Prostate gland (tissue), 2 donors: ENCODE measurements around the gene GULP1. TPM values are rescaled to one million over a fixed set of nuclear protein-coding genes. Genes with fewer than 3 reads are reported as not detected.

Experiments
- DNase-seq: peaks from one replicate; pipeline ENCODE4 v3.0.0-alpha.2; 2019; ENCODE audit warnings: low spot score
- H3K27ac ChIP-seq, 2 donors: fragments of 200-600 bp; sonication (generic); 2 replicates each; pipeline ENCODE4 v1.5.1; 2017 to 2019
- H3K27me3 ChIP-seq: fragments of 200-600 bp; sonication (generic); replicated peaks from 2 replicates; pipeline ENCODE4 v1.5.1; 2019; ENCODE audit not compliant: insufficient read depth
- H3K36me3 ChIP-seq, 2 donors: fragments of 200-600 bp; sonication (generic); 1 replicate in 1 of 2; 2 replicates in 1 of 2; pipeline versions ENCODE4 v1.5.1 to v1.8.1; 2017 to 2019
- H3K4me1 ChIP-seq: fragments of 200-600 bp; sonication (generic); replicated peaks from 2 replicates; pipeline ENCODE4 v1.5.1; 2019
- H3K4me3 ChIP-seq, 2 donors: fragments of 200-600 bp; sonication (generic); 2 replicates each; pipeline ENCODE4 v1.5.1; 2017 to 2019
- H3K9me3 ChIP-seq: fragments of 200-600 bp; sonication (generic); 2 replicates; pipeline ENCODE4 v1.5.1; 2017
- CTCF ChIP-seq, 4 experiments: fragments of 200-600 bp in 2 of 4; fragments of 450-650 bp in 2 of 4; sonication (generic) in 2 of 4; IDR thresholded peaks; 1 replicate in 3 of 4; 2 replicates in 1 of 4; pipeline ENCODE4 v1.5.1; 2016 to 2019; ENCODE audit warnings: antibody characterized with exemption in 4 of 4, mild to moderate bottlenecking in 2 of 4, moderate library complexity in 2 of 4
- POLR2A ChIP-seq: fragments of 450-650 bp; IDR thresholded peaks from one replicate; pipeline ENCODE4 v1.6.1; 2016; ENCODE audit warnings: antibody characterized with exemption, mild to moderate bottlenecking
- POLR2AphosphoS5 ChIP-seq: sonication (generic); formaldehyde crosslinking; IDR thresholded peaks from one replicate; pipeline ENCODE4 v1.6.1; 2017; ENCODE audit warnings: antibody characterized with exemption
- WGBS: methylation state at CpG from one replicate; pipeline ENCODE4 v1.1.5; 2018; 5-methylcytosine and 5-hydroxymethylcytosine counted together
- intact Hi-C: fragments of 100-400 bp; cut with DNase I; formaldehyde crosslinking; loops from one replicate; pipeline ENCODE4 v1.14.2; 2022
- total RNA-seq, 2 donors: library from RNA; depleted of rRNA; stranded (reverse); fragments of >200 nt; gene quantifications; one replicate each; pipeline ENCODE4 v1.1.0, GENCODE V29; 2016

Gene GULP1
- 10 to 100 TPM; 29.3 to 45.4 TPM for total RNA-seq

- intact Hi-C loops = loop anchor here (5.0 to 10.0 kb wide), 3 partner anchors 76 to 686 kb away; no protein-coding TSS in a partner anchor
- H3K36me3 ChIP-seq = no peaks in the 10 kb centered on the region
- DNase-seq = peak; percentile 70
- H3K9me3 ChIP-seq = no peaks in the 10 kb centered on the region
- peaks cover 6% of the 10 kb centered on the region for H3K4me1 ChIP-seq
- peak within 1 kb of the TSS; percentile 74 to 82 for H3K4me3 ChIP-seq
- H3K27ac ChIP-seq = peak within 1 kb of the TSS; percentile 98 to 99
- no peaks in the 10 kb centered on the region for H3K27me3 ChIP-seq
- under 1% methylated on average over 53 of the region's 61 CpGs for WGBS
- TF ChIP-seq POLR2A = peak; percentile 19
- peak; percentile 28 to 73 (median 57) for TF ChIP-seq CTCF (IDR thresholded peaks at IDR 0.05)
- TF ChIP-seq POLR2AphosphoS5 = no peak
Observed at GRCh38 chr2:188291617-188292347, at the start of gene GULP1. Gene GULP1, plus strand, starts transcription at chr2:188291874. Its CDS starts 185,829 bp downstream, at chr2:188477703.

- Histone ChIP-seq H3K27ac (no peak overlapping the region), H3K4me1 (no peaks in the 10 kb centered on the region), H3K4me3 (no peak overlapping the region), H3K27me3 (no peaks in the 10 kb centered on the region), H3K36me3 (no peaks in the 10 kb centered on the region), H3K9me3 (no peaks in the 10 kb centered on the region)
- WGBS = 90% methylated on average over 1 of the region's 1 CpG
- intact Hi-C loops = no loop called here
- no peak for DNase-seq
- TF ChIP-seq POLR2A (no peak), POLR2AphosphoS5 (no peak), CTCF (IDR thresholded peaks at IDR 0.05) (no peak)
Observed at GRCh38 chr2:188243381-188243780, 48.3 kb upstream of the GULP1 start.

- H3K4me3 ChIP-seq = no peak overlapping the region
- H3K27ac ChIP-seq = no peak overlapping the region
- H3K36me3 ChIP-seq = no peaks in the 10 kb centered on the region
- 75% methylated on average over 3 of the region's 3 CpGs for WGBS
- no peaks in the 10 kb centered on the region for H3K4me1 ChIP-seq
- no peak for TF ChIP-seq CTCF (IDR thresholded peaks at IDR 0.05)
- TF ChIP-seq POLR2AphosphoS5 = no peak
- no peak for TF ChIP-seq POLR2A
- DNase-seq = no peak
- intact Hi-C loops = no loop called here
- no peaks in the 10 kb centered on the region for H3K27me3 ChIP-seq
- H3K9me3 ChIP-seq = no peaks in the 10 kb centered on the region
Observed at GRCh38 chr2:188244383-188244782, 47.3 kb upstream of the GULP1 start.

GRCh38 chr2:188245230-188245629, 46.4 kb upstream of the GULP1 start:
- TF ChIP-seq CTCF (IDR thresholded peaks at IDR 0.05) = no peak
- no peak for TF ChIP-seq POLR2A
- TF ChIP-seq POLR2AphosphoS5 = no peak
- H3K4me3 ChIP-seq = no peak overlapping the region
- intact Hi-C loops = no loop called here
- H3K4me1 ChIP-seq = no peaks in the 10 kb centered on the region
- no peak for DNase-seq
- H3K36me3 ChIP-seq = no peaks in the 10 kb centered on the region
- WGBS = 93% methylated on average over 5 of the region's 5 CpGs
- no peaks in the 10 kb centered on the region for H3K9me3 ChIP-seq
- no peaks in the 10 kb centered on the region for H3K27me3 ChIP-seq
- no peak overlapping the region for H3K27ac ChIP-seq

- Histone ChIP-seq H3K4me3 (no peak overlapping the region), H3K27me3 (no peaks in the 10 kb centered on the region), H3K27ac (no peak overlapping the region), H3K36me3 (no peaks in the 10 kb centered on the region), H3K9me3 (no peaks in the 10 kb centered on the region), H3K4me1 (no peaks in the 10 kb centered on the region)
- TF ChIP-seq POLR2AphosphoS5 (no peak), POLR2A (no peak)
- WGBS = 91% methylated on average over 2 of the region's 2 CpGs
- DNase-seq = no peak
- intact Hi-C loops = no loop called here
Observed at GRCh38 chr2:188248513-188248912, 43.2 kb upstream of the GULP1 start.
